Superior temporal gyrus (tissue), 1 donor: Measurements from ENCODE around the gene XRCC1.
"Not testable (repeated sequence)": the region's sequence is repeated elsewhere in the genome, so short reads cannot be mapped to it uniquely, and the experiment has no call there.

Experiments
- DNase-seq: peaks from one replicate; pipeline ENCODE4 v3.0.0-alpha.2; 2016; ENCODE audit errors: extremely low spot score

Gene XRCC1

GRCh38 chr19:43575955-43576878, 890 bp upstream of the XRCC1 start:
- no peak for DNase-seq

GRCh38 chr19:43574424-43575155, 737 bp downstream of the XRCC1 start:
- DNase-seq, result no peak

GRCh38 chr19:43572171-43572588, 3.1 kb downstream of the XRCC1 start:
- DNase-seq, result no peak

GRCh38 chr19:43570174-43570791, 5.0 kb downstream of the XRCC1 start:
- no peak for DNase-seq

- DNase-seq, result no peak
Measured at GRCh38 chr19:43569657-43570056, 5.7 kb downstream of the XRCC1 start.

GRCh38 chr19:43564800-43565199, 10.5 kb downstream of the XRCC1 start:
- peak; percentile 41 for DNase-seq

- no peak for DNase-seq
Measured at GRCh38 chr19:43563816-43564457, 11.4 kb downstream of the XRCC1 start.

- DNase-seq, result peak; percentile 84
Measured at GRCh38 chr19:43562698-43563241, 12.6 kb downstream of the XRCC1 start.

- DNase-seq, result no peak
Measured at GRCh38 chr19:43562226-43562697, 13.1 kb downstream of the XRCC1 start.

GRCh38 chr19:43561139-43561970, 14.0 kb downstream of the XRCC1 start:
- no peak for DNase-seq

GRCh38 chr19:43560687-43561086, 14.6 kb downstream of the XRCC1 start:
- DNase-seq, result no peak

GRCh38 chr19:43555185-43555770, 20.0 kb downstream of the XRCC1 start:
- peak; percentile 87 for DNase-seq

GRCh38 chr19:43554317-43554895, 20.9 kb downstream of the XRCC1 start:
- no peak for DNase-seq

- no peak for DNase-seq
Measured at GRCh38 chr19:43553656-43554055, 21.7 kb downstream of the XRCC1 start.

GRCh38 chr19:43552616-43553015, 22.7 kb downstream of the XRCC1 start:
- no peak for DNase-seq

- DNase-seq, result no peak
Measured at GRCh38 chr19:43552198-43552450, 23.2 kb downstream of the XRCC1 start.

- no peak for DNase-seq
Measured at GRCh38 chr19:43551399-43552197, 23.7 kb downstream of the XRCC1 start.

- no peak for DNase-seq
Measured at GRCh38 chr19:43548706-43549105, 26.6 kb downstream of the XRCC1 start.

- not testable (repeated sequence) for DNase-seq
Measured at GRCh38 chr19:43547926-43548325, 27.4 kb downstream of the XRCC1 start.
